Prostate gland (tissue), 2 donors: Measurements from ENCODE around the gene ZNRF1.

Experiments used
- CTCF ChIP-seq, 4 experiments: fragments of 200-600 bp in 2 of 4; fragments of 450-650 bp in 2 of 4; sonication (generic) in 2 of 4; IDR thresholded peaks; 1 replicate in 3 of 4; 2 replicates in 1 of 4; pipeline ENCODE4 v1.5.1; 2016 to 2019; ENCODE audit warnings: antibody characterized with exemption in 4 of 4, mild to moderate bottlenecking in 2 of 4, moderate library complexity in 2 of 4
- POLR2A ChIP-seq: fragments of 450-650 bp; IDR thresholded peaks from one replicate; pipeline ENCODE4 v1.6.1; 2016; ENCODE audit warnings: antibody characterized with exemption, mild to moderate bottlenecking

GRCh38 chr16:74984194-74984528 lies 14.7 kb upstream of the ZNRF1 start:
- TF ChIP-seq CTCF (IDR thresholded peaks at IDR 0.05) = no peak
- no peak for TF ChIP-seq POLR2A
